SK-N-SH (cell line): ENCODE measurements around the gene ZNF503. TPM values are rescaled to one million over a fixed set of nuclear protein-coding genes. Genes with fewer than 3 reads are reported as not detected.

Experiments
- CTCF ChIA-PET: fragments of 300-600, 350-600 bp; formaldehyde crosslinking; extraction: SDS; loops from one replicate; lab custom pipeline; 2021; lab: Yijun Ruan, JAX
- POLR2A ChIA-PET: fragments of 350-600 bp; sonication (Branson Sonifier 250); formaldehyde crosslinking; extraction: SDS; loops from one replicate; lab custom pipeline; 2020; ENCODE audit warnings: antibody characterized with exemption, inconsistent platforms; lab: Yijun Ruan, JAX
- DNase-seq: peaks from one replicate; pipeline ENCODE4 v3.0.0; 2012
- H2AFZ ChIP-seq: fragments of 200-600 bp; sonication (generic); 2 replicates; pipeline ENCODE4 v1.8.1; 2016; ENCODE audit warnings: antibody characterized with exemption, mild to moderate bottlenecking, low read depth
- H3F3A ChIP-seq: fragments of 200-600 bp; sonication (generic); replicated peaks from 2 replicates; pipeline ENCODE3; 2016; ENCODE audit warnings: antibody characterized with exemption, mild to moderate bottlenecking; ENCODE audit not compliant: insufficient read depth
- H3K27ac ChIP-seq, 2 experiments: fragments of 200-500 bp in 1 of 2; fragments of 200-600 bp in 1 of 2; sonication (Bioruptor generic) in 1 of 2; sonication (generic), shearing (Covaris generic) in 1 of 2; 2 replicates each; pipeline versions ENCODE4 v1.5.1 to v1.6.1; 2014 to 2016; ENCODE audit warnings: low read depth in 2 of 2, inconsistent platforms in 1 of 2, low read length in 1 of 2, mild to moderate bottlenecking in 1 of 2, mixed read lengths in 1 of 2
- H3K27me3 ChIP-seq: fragments of 200-600 bp; sonication (generic), shearing (Covaris generic); 2 replicates; pipeline ENCODE4 v1.6.1; 2016; ENCODE audit warnings: mixed run types; ENCODE audit not compliant: insufficient read depth
- H3K36me3 ChIP-seq, 2 experiments: fragments of 200-500 bp in 1 of 2; fragments of 200-600 bp in 1 of 2; sonication (Bioruptor generic) in 1 of 2; sonication (generic) in 1 of 2; replicated peaks in 1 of 2; 2 replicates each; pipeline versions ENCODE3 to v1.5.1; 2014 to 2016; ENCODE audit warnings: low read length in 1 of 2, mild to moderate bottlenecking in 1 of 2; ENCODE audit not compliant: insufficient read depth in 2 of 2, control insufficient read depth in 1 of 2
- H3K4me1 ChIP-seq, 2 experiments: fragments of 200-500 bp in 1 of 2; fragments of 200-600 bp in 1 of 2; sonication (Bioruptor generic) in 1 of 2; sonication (generic), shearing (Covaris generic) in 1 of 2; 2 replicates each; pipeline versions ENCODE4 v1.5.1 to v1.6.1; 2014 to 2016; ENCODE audit warnings: low read depth in 1 of 2, low read length in 1 of 2, mixed run types in 1 of 2; ENCODE audit not compliant: insufficient read depth in 2 of 2, control insufficient read depth in 1 of 2
- H3K4me2 ChIP-seq: fragments of 200-600 bp; sonication (generic), shearing (Covaris generic); 2 replicates; pipeline ENCODE4 v1.6.1; 2017; ENCODE audit warnings: mixed run types
- H3K4me3 ChIP-seq, 2 experiments: fragments of 200-500 bp in 1 of 2; fragments of 200-600 bp in 1 of 2; sonication (Bioruptor generic) in 1 of 2; sonication (generic), shearing (Covaris generic) in 1 of 2; 2 replicates each; pipeline versions ENCODE4 v1.5.1 to v1.8.1; 2014 to 2016; ENCODE audit warnings: low read depth in 2 of 2, inconsistent platforms in 1 of 2, low read length in 1 of 2, mild to moderate bottlenecking in 1 of 2, mixed read lengths in 1 of 2, moderate library complexity in 1 of 2
- H3K79me2 ChIP-seq: fragments of 200-600 bp; sonication (generic); 2 replicates; pipeline ENCODE4 v1.8.1; 2017; ENCODE audit warnings: mild to moderate bottlenecking; ENCODE audit not compliant: insufficient read depth
- H3K9ac ChIP-seq: fragments of 200-600 bp; sonication (generic); 2 replicates; pipeline ENCODE4 v1.6.1; 2017; ENCODE audit warnings: mixed run types
- H3K9me2 ChIP-seq: fragments of 200-600 bp; sonication (generic); 2 replicates; pipeline ENCODE4 v1.6.1; 2017; ENCODE audit warnings: mixed run types
- H3K9me3 ChIP-seq: fragments of 200-600 bp; sonication (generic); 2 replicates; pipeline ENCODE4 v1.6.1; 2017; ENCODE audit warnings: mixed run types, mild to moderate bottlenecking, moderate library complexity
- H4K20me1 ChIP-seq: fragments of 200-600 bp; sonication (generic); 2 replicates; pipeline ENCODE4 v1.6.1; 2017; ENCODE audit warnings: mild to moderate bottlenecking, mixed run types; ENCODE audit not compliant: insufficient read depth
- CTCF ChIP-seq: fragments of 200-600 bp; sonication (generic); IDR thresholded peaks from 2 replicates; pipeline ENCODE4 v1.6.1; 2017; ENCODE audit warnings: antibody characterized with exemption, mild to moderate bottlenecking, moderate library complexity
- ELF1 ChIP-seq: IDR thresholded peaks from 2 replicates; pipeline ENCODE4 v1.4.0; 2012
- EZH2phosphoT487 ChIP-seq: fragments of 200-600 bp; sonication (generic); IDR thresholded peaks from 2 replicates; pipeline ENCODE4 v1.6.1; 2017; ENCODE audit warnings: low read depth, mixed run types, mild to moderate bottlenecking, antibody characterized with exemption, moderate library complexity, borderline replicate concordance
- FOSL2 ChIP-seq: IDR thresholded peaks from 2 replicates; pipeline ENCODE4 v1.4.0; 2012; ENCODE audit warnings: low read depth, mild to moderate bottlenecking, moderate library complexity, borderline replicate concordance
- FOXJ3 ChIP-seq: sonication (generic); formaldehyde crosslinking; IDR thresholded peaks from 2 replicates; pipeline ENCODE4 v1.5.1; 2020; ENCODE audit warnings: mild to moderate bottlenecking, missing genetic modification reagents
- FOXM1 ChIP-seq: IDR thresholded peaks from 2 replicates; pipeline ENCODE4 v1.4.0; 2012; ENCODE audit warnings: low read depth, mild to moderate bottlenecking
- GABPA ChIP-seq: IDR thresholded peaks from 2 replicates; pipeline ENCODE4 v1.4.0; 2012; ENCODE audit warnings: low read depth, mild to moderate bottlenecking
- IRF3 ChIP-seq: fragments of 150-350 bp; IDR thresholded peaks from 2 replicates; pipeline ENCODE4 v1.6.1; 2016; ENCODE audit warnings: mild to moderate bottlenecking, low read depth, low read length
- JUND ChIP-seq: IDR thresholded peaks from 2 replicates; pipeline ENCODE4 v1.4.0; 2012
- MAX ChIP-seq: IDR thresholded peaks from 2 replicates; pipeline ENCODE4 v1.4.0; 2012; ENCODE audit warnings: low read depth
- MXI1 ChIP-seq: IDR thresholded peaks from 2 replicates; pipeline ENCODE4 v1.6.1; 2012; ENCODE audit warnings: mild to moderate bottlenecking, low read depth, low read length, improper control_type of control experiment
- PBX3 ChIP-seq: IDR thresholded peaks from 2 replicates; pipeline ENCODE4; 2012
- POLR2AphosphoS5 ChIP-seq: IDR thresholded peaks from 2 replicates; pipeline ENCODE4 v1.6.1; 2012; ENCODE audit warnings: low read depth, low read length
- RAD21 ChIP-seq: IDR thresholded peaks from 2 replicates; pipeline ENCODE4 v1.6.1; 2012; ENCODE audit warnings: mild to moderate bottlenecking, low read length
- REST ChIP-seq: IDR thresholded peaks from 2 replicates; pipeline ENCODE4 v1.6.1; 2012; ENCODE audit warnings: mild to moderate bottlenecking, low read depth, low read length, moderate library complexity
- RFX5 ChIP-seq: IDR thresholded peaks from 2 replicates; pipeline ENCODE4 v1.6.1; 2012; ENCODE audit warnings: mild to moderate bottlenecking, improper control_type of control experiment, low read length
- SIN3A ChIP-seq: IDR thresholded peaks from 2 replicates; pipeline ENCODE4 v1.6.1; 2012; ENCODE audit warnings: low read depth, mild to moderate bottlenecking, low read length, moderate library complexity, borderline replicate concordance
- TCF12 ChIP-seq: IDR thresholded peaks from 2 replicates; pipeline ENCODE4 v1.4.0; 2012
- TEAD4 ChIP-seq: IDR thresholded peaks from 2 replicates; pipeline ENCODE4 v1.4.0; 2012; ENCODE audit warnings: mild to moderate bottlenecking, borderline replicate concordance; ENCODE audit not compliant: insufficient read depth
- WGBS: methylation state at CpG from one replicate; pipeline ENCODE4 v1.1.6; 2017; ENCODE audit warnings: low lambda C conversion rate; 5-methylcytosine and 5-hydroxymethylcytosine counted together
- polyA plus RNA-seq, 3 experiments: library from polyadenylated mRNA; depleted of rRNA; stranded (reverse); fragments of >200 nt; gene quantifications; 2 replicates each; pipeline ENCODE4 v1.2.3, GENCODE V29; 2012

Gene ZNF503
- polyA plus RNA-seq, 1 of the 3 experiments (the other 2 are of a cell fraction), result 5.9 TPM

GRCh38 chr10:75437693-75438092, 36.1 kb upstream of the ZNF503 start:
- Histone ChIP-seq H3K9me2 (no peaks in the 10 kb centered on the region), H3K4me2 (no peak overlapping the region), H4K20me1 (no peaks in the 10 kb centered on the region), H3K27ac (no peak overlapping the region), H3K27me3 (no peaks in the 10 kb centered on the region), H3F3A (no peaks in the 10 kb centered on the region), H3K9ac (no peak overlapping the region), H3K79me2 (no peaks in the 10 kb centered on the region), H2AFZ (no peak overlapping the region), H3K36me3 (no peaks in the 10 kb centered on the region), H3K9me3 (no peaks in the 10 kb centered on the region), H3K4me1 (no peaks in the 10 kb centered on the region), H3K4me3 (no peak overlapping the region)
- ChIA-PET POLR2A (no interaction called here), CTCF (interaction anchor here (1.0 kb wide), 1 partner anchor 10 kb away, joined by 3 read pairs; no protein-coding TSS in a partner anchor)
- no peak for DNase-seq
- TF ChIP-seq FOXM1, result no peak
- no peak for TF ChIP-seq TCF12
- TF ChIP-seq MAX, result no peak
- TF ChIP-seq GABPA, result no peak
- TF ChIP-seq RAD21, result no peak
- TF ChIP-seq CTCF, result no peak
- TF ChIP-seq ELF1, result no peak
- TF ChIP-seq MXI1, result no peak
- TF ChIP-seq IRF3, result no peak
- TF ChIP-seq EZH2phosphoT487, result no peak
- TF ChIP-seq PBX3, result no peak
- no peak for TF ChIP-seq POLR2AphosphoS5
- TF ChIP-seq JUND, result no peak
- TF ChIP-seq FOSL2, result no peak
- TF ChIP-seq, all 33 proteins: peak for 0
- 86% methylated on average over 3 of the region's 3 CpGs for WGBS

GRCh38 chr10:75436896-75437295, 35.3 kb upstream of the ZNF503 start:
- Histone ChIP-seq H3K4me3 (no peak overlapping the region), H3F3A (no peaks in the 10 kb centered on the region), H3K9me2 (no peaks in the 10 kb centered on the region), H3K4me2 (no peak overlapping the region), H3K36me3 (no peaks in the 10 kb centered on the region), H2AFZ (no peak overlapping the region), H3K79me2 (no peaks in the 10 kb centered on the region), H3K27me3 (no peaks in the 10 kb centered on the region), H3K9me3 (no peaks in the 10 kb centered on the region), H3K9ac (no peak overlapping the region), H4K20me1 (no peaks in the 10 kb centered on the region), H3K27ac (no peak overlapping the region), H3K4me1 (no peaks in the 10 kb centered on the region; a peak in 1 of 4 replicates)
- ChIA-PET POLR2A (no interaction called here), CTCF (no interaction called here)
- no peak for DNase-seq
- TF ChIP-seq GABPA, result no peak
- no peak for TF ChIP-seq RFX5
- TF ChIP-seq SIN3A, result no peak
- no peak for TF ChIP-seq REST
- no peak for TF ChIP-seq TEAD4
- TF ChIP-seq FOXJ3 (CRISPR knock-in tag), result no peak
- TF ChIP-seq CTCF, result no peak
- no peak for TF ChIP-seq POLR2AphosphoS5
- TF ChIP-seq TCF12, result no peak
- no peak for TF ChIP-seq EZH2phosphoT487
